CD14-positive monocyte (primary cell): ENCODE results near the gene LGALS16. TPM values are rescaled to one million over a fixed set of nuclear protein-coding genes. Genes with fewer than 3 reads are reported as not detected.

Experiments
- DNase-seq, 3 donors: peaks; one replicate each; pipeline ENCODE4 v3.0.0-alpha.2; 2011 to 2022
- H2AFZ ChIP-seq: 2 replicates; pipeline ENCODE4 v1.6.0; 2012; ENCODE audit warnings: mild to moderate bottlenecking, low read depth, low read length, inconsistent platforms; ENCODE audit not compliant: insufficient read depth, poor library complexity, severe bottlenecking
- H3K27ac ChIP-seq, 2 donors: 1 replicate in 1 of 2; 2 replicates in 1 of 2; pipeline ENCODE4 v1.5.1; 2012 to 2013; ENCODE audit warnings: low read length in 2 of 2, control low read depth in 1 of 2, inconsistent platforms in 1 of 2, low read depth in 1 of 2, mild to moderate bottlenecking in 1 of 2
- H3K27me3 ChIP-seq, 2 donors: one replicate each; pipeline versions ENCODE4 v1.6.0 to v1.6.1; 2011 to 2013; ENCODE audit warnings: low read length in 2 of 2; ENCODE audit not compliant: control insufficient read depth in 2 of 2, insufficient read depth in 2 of 2
- H3K36me3 ChIP-seq, 2 donors: replicated peaks in 1 of 2; 1 replicate in 1 of 2; 2 replicates in 1 of 2; pipeline versions ENCODE4 v1.5.1 to v1.6.1; 2012 to 2013; ENCODE audit warnings: low read length in 2 of 2, control low read depth in 1 of 2, inconsistent platforms in 1 of 2, mild to moderate bottlenecking in 1 of 2; ENCODE audit not compliant: insufficient read depth in 2 of 2, control insufficient read depth in 1 of 2
- H3K4me1 ChIP-seq, 2 donors: 1 replicate in 1 of 2; 2 replicates in 1 of 2; pipeline versions ENCODE4 v1.5.1 to v1.6.1; 2012 to 2013; ENCODE audit warnings: low read length in 2 of 2, control low read depth in 1 of 2, inconsistent platforms in 1 of 2, mild to moderate bottlenecking in 1 of 2, moderate library complexity in 1 of 2; ENCODE audit not compliant: insufficient read depth in 2 of 2, control insufficient read depth in 1 of 2
- H3K4me2 ChIP-seq: replicated peaks from 2 replicates; pipeline ENCODE3; 2012; ENCODE audit warnings: low read length, moderate library complexity, mild to moderate bottlenecking; ENCODE audit not compliant: poor library complexity, severe bottlenecking; ENCODE audit errors: extremely low read depth
- H3K4me3 ChIP-seq, 3 experiments: fragments of 200-600 bp in 1 of 3; sonication (generic) in 1 of 3; replicated peaks in 1 of 3; 1 replicate in 2 of 3; 2 replicates in 1 of 3; pipeline ENCODE4 v1.5.1; 2011 to 2013; ENCODE audit warnings: low read length in 3 of 3, mild to moderate bottlenecking in 3 of 3, control low read depth in 2 of 3, low read depth in 2 of 3, inconsistent platforms in 1 of 3, moderate library complexity in 1 of 3
- H3K79me2 ChIP-seq: 2 replicates; pipeline ENCODE4 v1.6.0; 2012; ENCODE audit warnings: mild to moderate bottlenecking, control low read depth, inconsistent platforms, low read length, moderate library complexity; ENCODE audit not compliant: insufficient read depth
- H3K9ac ChIP-seq: 2 replicates; pipeline ENCODE4 v1.6.0; 2017; ENCODE audit warnings: low read length, mild to moderate bottlenecking; ENCODE audit not compliant: insufficient read depth, poor library complexity, severe bottlenecking
- H3K9me3 ChIP-seq, 2 donors: replicated peaks in 1 of 2; 1 replicate in 1 of 2; 2 replicates in 1 of 2; pipeline versions ENCODE4 v1.5.1 to v1.6.1; 2012 to 2013; ENCODE audit warnings: low read length in 2 of 2, control low read depth in 1 of 2; ENCODE audit not compliant: control insufficient read depth in 1 of 2, insufficient read depth in 1 of 2
- H4K20me1 ChIP-seq: 2 replicates; pipeline ENCODE4 v1.6.0; 2012; ENCODE audit warnings: mild to moderate bottlenecking, low read length, control low read depth, moderate library complexity; ENCODE audit not compliant: insufficient read depth
- H3K27ac Mint-ChIP-seq, 7 donors: one replicate each; pipeline ENCODE4 v1.8.0; 2020; ENCODE audit warnings: mild to moderate bottlenecking in 7 of 7, mixed read lengths in 7 of 7, moderate library complexity in 6 of 7, inconsistent platforms in 2 of 7
- H3K27me3 Mint-ChIP-seq, 3 donors: one replicate each; pipeline ENCODE4 v1.8.0; 2021 to 2022; ENCODE audit warnings: low read depth in 3 of 3, mild to moderate bottlenecking in 3 of 3, mixed read lengths in 3 of 3, moderate library complexity in 3 of 3, inconsistent platforms in 1 of 3
- H3K36me3 Mint-ChIP-seq, 2 donors: one replicate each; pipeline ENCODE4 v1.8.0; 2020; ENCODE audit warnings: mixed read lengths in 2 of 2, inconsistent platforms in 1 of 2, mild to moderate bottlenecking in 1 of 2
- H3K4me1 Mint-ChIP-seq: one replicate; pipeline ENCODE4 v1.8.0; 2020; ENCODE audit warnings: mild to moderate bottlenecking, mixed read lengths
- H3K4me3 Mint-ChIP-seq, 2 donors: one replicate each; pipeline ENCODE4 v1.8.0; 2020; ENCODE audit warnings: mild to moderate bottlenecking in 2 of 2, mixed read lengths in 2 of 2, moderate library complexity in 1 of 2
- H3K9me3 Mint-ChIP-seq, 7 donors: one replicate each; pipeline ENCODE4 v1.8.0; 2020 to 2022; ENCODE audit warnings: mixed read lengths in 7 of 7, mild to moderate bottlenecking in 6 of 7, moderate library complexity in 6 of 7, inconsistent platforms in 2 of 7
- WGBS: methylation state at CpG from one replicate; pipeline ENCODE4 v1.1.5; 2013; ENCODE audit warnings: missing lambda C conversion rate; ENCODE audit not compliant: insufficient coverage; 5-methylcytosine and 5-hydroxymethylcytosine counted together
- intact Hi-C, 2 donors: fragments of 100-400 bp; cut with micrococcal nuclease; formaldehyde crosslinking; loops; one replicate each; pipeline versions ENCODE4 v1.15.0 to v1.15.1; 2023
- polyA plus RNA-seq, 3 donors: library from polyadenylated mRNA; depleted of rRNA in 1 of 3; unstranded in 2 of 3; stranded (reverse) in 1 of 3; fragments of 300-500 nt in 2 of 3; fragments of >200 nt in 1 of 3; fragmentation: Illumina TruSeq in 2 of 3; gene quantifications; 1 replicate in 2 of 3; 2 replicates in 1 of 3; pipeline ENCODE4 v1.2.3, GENCODE V29; 2012 to 2021
- TF ChIP-seq, protein P1 (sequence below): fragments of 200-600 bp; IDR thresholded peaks from one replicate; pipeline ENCODE4 v1.8.0; 2022; ENCODE audit warnings: antibody characterized with exemption, mild to moderate bottlenecking

Gene LGALS16
- polyA plus RNA-seq, 3 donors: not detected

DNA sequence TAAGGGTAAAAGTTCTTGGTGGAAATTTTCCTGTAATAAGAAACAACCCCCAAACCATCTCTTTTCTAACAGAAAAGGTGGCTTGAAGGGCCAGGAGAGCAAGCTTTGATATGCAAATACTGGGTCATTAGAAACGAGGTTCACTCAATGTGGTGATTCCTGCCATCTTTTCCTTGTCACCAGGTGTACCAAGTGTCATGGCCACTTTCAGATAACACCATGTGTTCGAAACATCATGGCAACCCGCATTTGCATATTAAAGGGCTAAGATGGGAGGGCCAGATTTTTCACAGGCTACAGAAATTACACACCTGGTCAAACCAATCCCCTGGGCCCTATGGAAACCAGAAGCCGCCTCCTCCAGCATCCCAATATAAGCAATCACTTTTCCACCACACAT is 15.3 kb downstream of the LGALS16 start:
- 22% methylated on average over 1 of the region's 4 CpGs for WGBS
- Histone ChIP-seq H3K4me2 (no peak overlapping the region), H3K4me1 (no peaks in the 10 kb centered on the region), H3K27me3 (peaks cover 4 to 10% of the 10 kb centered on the region in 2 donors), H4K20me1 (no peaks in the 10 kb centered on the region), H3K9me3 (no peaks in the 10 kb centered on the region), H3K9ac (no peak overlapping the region), H3K4me3 (no peak overlapping the region), H3K27ac (no peak overlapping the region), H3K36me3 (no peaks in the 10 kb centered on the region), H2AFZ (no peak overlapping the region), H3K79me2 (no peaks in the 10 kb centered on the region)
- H3K36me3 Mint-ChIP-seq: no peaks in the 10 kb centered on the region
- DNase-seq: no peak
- peaks cover 3 to 11% (median 10%) of the 10 kb centered on the region in 3 donors for H3K27me3 Mint-ChIP-seq
- peaks cover 3% of the 10 kb centered on the region for H3K4me1 Mint-ChIP-seq
- intact Hi-C loops: loop anchor here in 1 of 2 donors (2.0 to 10.0 kb wide), 2 partner anchors 118 to 176 kb away; partner anchors contain the start of gene DLL3
- TF ChIP-seq, protein P1, sequence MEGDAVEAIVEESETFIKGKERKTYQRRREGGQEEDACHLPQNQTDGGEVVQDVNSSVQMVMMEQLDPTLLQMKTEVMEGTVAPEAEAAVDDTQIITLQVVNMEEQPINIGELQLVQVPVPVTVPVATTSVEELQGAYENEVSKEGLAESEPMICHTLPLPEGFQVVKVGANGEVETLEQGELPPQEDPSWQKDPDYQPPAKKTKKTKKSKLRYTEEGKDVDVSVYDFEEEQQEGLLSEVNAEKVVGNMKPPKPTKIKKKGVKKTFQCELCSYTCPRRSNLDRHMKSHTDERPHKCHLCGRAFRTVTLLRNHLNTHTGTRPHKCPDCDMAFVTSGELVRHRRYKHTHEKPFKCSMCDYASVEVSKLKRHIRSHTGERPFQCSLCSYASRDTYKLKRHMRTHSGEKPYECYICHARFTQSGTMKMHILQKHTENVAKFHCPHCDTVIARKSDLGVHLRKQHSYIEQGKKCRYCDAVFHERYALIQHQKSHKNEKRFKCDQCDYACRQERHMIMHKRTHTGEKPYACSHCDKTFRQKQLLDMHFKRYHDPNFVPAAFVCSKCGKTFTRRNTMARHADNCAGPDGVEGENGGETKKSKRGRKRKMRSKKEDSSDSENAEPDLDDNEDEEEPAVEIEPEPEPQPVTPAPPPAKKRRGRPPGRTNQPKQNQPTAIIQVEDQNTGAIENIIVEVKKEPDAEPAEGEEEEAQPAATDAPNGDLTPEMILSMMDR: no peak
- peaks cover 0 to 5% (median under 1%) of the 10 kb centered on the region in 7 donors for H3K9me3 Mint-ChIP-seq
- H3K4me3 Mint-ChIP-seq: no peak overlapping the region
- no peak overlapping the region for H3K27ac Mint-ChIP-seq

DNA sequence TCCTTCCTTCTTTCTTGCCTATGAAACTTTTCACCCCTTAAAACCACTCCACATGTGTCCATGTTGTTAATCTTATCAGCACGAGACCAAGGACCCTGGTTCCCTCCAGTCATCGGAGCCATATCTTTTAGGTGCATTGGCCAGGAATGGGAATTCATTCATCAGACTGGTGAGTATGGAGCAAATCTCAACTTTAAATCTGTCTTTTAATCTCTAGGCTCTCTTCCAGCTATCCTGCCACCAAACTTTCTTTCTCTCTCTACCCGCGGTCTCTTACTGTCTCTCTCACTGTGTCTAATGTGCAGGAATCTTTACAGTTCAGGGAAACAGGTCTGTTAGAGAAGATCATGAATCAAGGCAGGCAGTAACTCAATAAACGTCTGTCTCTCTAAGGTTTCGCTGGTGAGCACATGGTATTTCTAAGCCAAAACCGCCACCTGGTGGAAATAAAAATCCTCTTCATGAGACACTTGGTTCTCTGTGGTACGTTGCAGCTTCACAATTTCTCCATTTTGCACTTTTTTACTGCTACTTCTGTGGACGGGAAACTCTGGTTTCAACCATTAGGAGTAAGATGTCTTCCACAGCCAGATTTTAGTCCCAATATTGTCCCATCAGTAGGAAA is 16.1 kb downstream of the LGALS16 start:
- H3K9ac ChIP-seq: no peak overlapping the region
- H3K4me3 ChIP-seq: no peak overlapping the region
- H3K79me2 ChIP-seq: no peaks in the 10 kb centered on the region
- DNase-seq: peak; percentile 24 to 51 (median 38)
- H3K9me3 ChIP-seq: no peaks in the 10 kb centered on the region
- no peaks in the 10 kb centered on the region for H3K36me3 Mint-ChIP-seq
- H4K20me1 ChIP-seq: no peaks in the 10 kb centered on the region
- H3K4me1 ChIP-seq: no peaks in the 10 kb centered on the region
- intact Hi-C loops: loop anchor here (2.0 to 10.0 kb wide), 2 partner anchors 119 to 177 kb away; partner anchors contain the start of gene DLL3 (in 1 of the 2)
- H2AFZ ChIP-seq: no peak overlapping the region
- H3K4me3 Mint-ChIP-seq: no peak overlapping the region
- H3K4me1 Mint-ChIP-seq: peaks cover 3% of the 10 kb centered on the region
- no peak overlapping the region for H3K27ac Mint-ChIP-seq
- TF ChIP-seq, protein P1: peak; percentile 52
- peaks cover 4 to 10% of the 10 kb centered on the region in 2 donors for H3K27me3 ChIP-seq
- H3K4me2 ChIP-seq: no peak overlapping the region
- 0% methylated on average over 1 of the region's 9 CpGs for WGBS
- peaks cover 3 to 11% (median 9%) of the 10 kb centered on the region in 3 donors for H3K27me3 Mint-ChIP-seq
- H3K9me3 Mint-ChIP-seq: peaks cover 0 to under 1% (median 0%) of the 10 kb centered on the region in 7 donors
- H3K27ac ChIP-seq: no peak overlapping the region
- no peaks in the 10 kb centered on the region for H3K36me3 ChIP-seq
